LNCaP clone FGC (cell line): ENCODE measurements around the gene MACROD2.

ENCODE experiments used
- DNase-seq: peaks from one replicate; pipeline ENCODE4 v3.0.0-alpha.2; 2011; ENCODE audit warnings: low read depth
- H3K4me3 ChIP-seq: 2 replicates; pipeline ENCODE4 v1.5.1; 2011; ENCODE audit warnings: mild to moderate bottlenecking, low read depth, low read length, control low read depth
- TF ChIP-seq, protein P1 (sequence below): IDR thresholded peaks from 2 replicates; pipeline ENCODE4 v1.5.1; 2012; ENCODE audit warnings: mild to moderate bottlenecking; ENCODE audit not compliant: control insufficient read depth, insufficient read depth; ENCODE audit errors: extremely low read depth

MACROD2 gene

DNA sequence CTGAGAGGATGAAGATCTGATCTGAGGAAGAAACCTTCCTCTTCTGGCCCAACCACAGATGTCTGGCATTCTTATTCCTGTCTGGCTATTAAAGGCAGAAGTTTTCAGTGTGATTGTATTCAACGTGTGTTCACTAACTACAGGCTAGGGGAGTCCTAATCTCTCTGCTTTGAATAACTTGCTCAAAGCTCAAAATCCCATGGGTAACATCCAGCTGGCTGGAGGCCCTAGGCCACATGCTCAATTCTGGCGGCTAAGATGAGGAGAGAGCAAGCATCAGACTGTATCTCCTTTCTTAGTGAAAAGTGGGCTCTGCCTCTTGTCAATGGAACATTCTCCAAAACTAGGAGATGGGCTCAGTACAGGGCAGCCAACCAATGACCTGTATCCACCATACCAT lies 2099.9 kb downstream of the MACROD2 start:
- no peak for DNase-seq

DNA sequence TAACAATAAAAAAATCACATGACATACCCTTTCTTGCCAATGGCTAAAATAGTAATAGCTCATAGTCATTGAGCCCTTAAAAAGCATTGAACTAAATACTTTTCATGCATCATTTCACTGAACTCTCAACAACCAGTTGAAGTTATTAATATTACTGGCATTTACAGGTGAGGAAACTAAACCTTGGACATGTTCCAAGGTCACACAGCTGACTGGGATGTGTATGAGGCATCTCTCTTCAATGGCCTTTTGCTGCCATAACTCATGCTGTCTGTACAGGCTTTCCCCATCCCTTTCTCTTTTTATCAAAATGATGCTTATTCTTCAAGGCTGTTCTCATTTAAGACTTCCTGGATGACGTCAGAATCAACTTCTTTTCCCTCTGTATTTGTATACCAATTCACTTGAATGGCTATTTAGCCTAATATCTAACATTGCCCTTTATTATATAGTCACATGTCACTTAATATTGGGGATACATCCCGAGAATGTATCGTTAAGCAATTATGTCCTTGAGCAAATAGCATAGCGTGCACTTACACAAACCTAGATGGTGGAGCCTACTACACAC lies 2101.5 kb downstream of the MACROD2 start:
- no peak overlapping the region for H3K4me3 ChIP-seq
- DNase-seq: no peak
- TF ChIP-seq, protein P1, sequence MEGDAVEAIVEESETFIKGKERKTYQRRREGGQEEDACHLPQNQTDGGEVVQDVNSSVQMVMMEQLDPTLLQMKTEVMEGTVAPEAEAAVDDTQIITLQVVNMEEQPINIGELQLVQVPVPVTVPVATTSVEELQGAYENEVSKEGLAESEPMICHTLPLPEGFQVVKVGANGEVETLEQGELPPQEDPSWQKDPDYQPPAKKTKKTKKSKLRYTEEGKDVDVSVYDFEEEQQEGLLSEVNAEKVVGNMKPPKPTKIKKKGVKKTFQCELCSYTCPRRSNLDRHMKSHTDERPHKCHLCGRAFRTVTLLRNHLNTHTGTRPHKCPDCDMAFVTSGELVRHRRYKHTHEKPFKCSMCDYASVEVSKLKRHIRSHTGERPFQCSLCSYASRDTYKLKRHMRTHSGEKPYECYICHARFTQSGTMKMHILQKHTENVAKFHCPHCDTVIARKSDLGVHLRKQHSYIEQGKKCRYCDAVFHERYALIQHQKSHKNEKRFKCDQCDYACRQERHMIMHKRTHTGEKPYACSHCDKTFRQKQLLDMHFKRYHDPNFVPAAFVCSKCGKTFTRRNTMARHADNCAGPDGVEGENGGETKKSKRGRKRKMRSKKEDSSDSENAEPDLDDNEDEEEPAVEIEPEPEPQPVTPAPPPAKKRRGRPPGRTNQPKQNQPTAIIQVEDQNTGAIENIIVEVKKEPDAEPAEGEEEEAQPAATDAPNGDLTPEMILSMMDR: no peak

More for the DNA sequence above, 2099.9 kb downstream of the MACROD2 start:
- TF ChIP-seq, protein P1: no peak
- H3K4me3 ChIP-seq: no peak overlapping the region

DNA sequence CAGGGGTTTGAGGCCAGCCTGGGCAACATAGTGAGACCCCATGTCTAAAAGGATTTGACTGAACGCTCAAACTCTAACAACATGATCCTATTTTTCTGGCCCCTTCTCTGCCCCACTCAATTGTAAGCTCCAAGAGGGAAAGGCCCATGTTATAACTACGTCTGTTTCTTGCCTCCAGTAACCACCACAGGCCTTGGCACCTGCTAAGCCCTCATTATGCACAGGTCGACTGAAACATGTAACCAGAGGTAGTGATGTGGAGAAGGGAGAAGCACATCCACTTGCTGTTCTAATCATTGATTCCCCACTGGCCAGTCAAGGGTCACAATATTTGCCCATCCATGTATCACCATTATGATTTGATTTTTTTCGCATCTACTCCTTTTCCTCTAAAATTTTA lies 2102.5 kb downstream of the MACROD2 start:
- TF ChIP-seq, protein P1: no peak
- no peak for DNase-seq
- no peak overlapping the region for H3K4me3 ChIP-seq

DNA sequence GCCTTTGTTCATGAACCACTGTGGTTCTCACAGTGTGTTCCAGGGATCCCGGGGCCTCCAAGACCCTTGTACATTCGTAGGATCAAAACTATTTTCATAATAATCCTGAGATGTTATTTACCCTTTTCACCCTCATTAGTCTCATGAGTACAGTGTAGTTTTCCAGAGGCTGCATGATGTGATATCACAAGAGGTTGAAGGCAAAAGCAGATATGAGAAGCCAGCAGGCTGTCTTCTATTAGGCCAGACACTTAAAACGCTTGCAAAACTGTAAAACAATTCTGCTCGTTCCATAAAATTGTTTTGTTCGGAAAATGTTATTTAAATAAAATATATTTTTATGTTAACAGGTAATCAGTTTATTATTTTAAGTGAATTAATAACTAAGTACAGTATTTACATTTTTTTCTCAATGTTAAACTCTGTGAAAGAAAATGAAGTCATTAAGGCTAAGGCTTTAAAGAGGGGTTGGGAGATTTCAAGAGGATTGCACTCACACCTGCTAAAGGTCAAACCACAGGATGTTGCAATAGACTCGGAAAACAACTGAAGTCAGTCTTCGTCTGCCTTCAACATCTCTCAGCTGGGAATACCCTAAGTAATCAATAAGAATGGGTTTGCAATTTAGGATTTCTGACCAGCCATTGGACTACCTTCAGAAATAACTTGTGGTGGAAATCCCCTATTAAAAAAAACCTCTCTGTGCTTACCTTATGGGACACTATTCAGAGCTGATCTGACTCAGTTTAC lies 2103.7 kb downstream of the MACROD2 start:
- TF ChIP-seq, protein P1: no peak
- no peak for DNase-seq
- H3K4me3 ChIP-seq: no peak overlapping the region

DNA sequence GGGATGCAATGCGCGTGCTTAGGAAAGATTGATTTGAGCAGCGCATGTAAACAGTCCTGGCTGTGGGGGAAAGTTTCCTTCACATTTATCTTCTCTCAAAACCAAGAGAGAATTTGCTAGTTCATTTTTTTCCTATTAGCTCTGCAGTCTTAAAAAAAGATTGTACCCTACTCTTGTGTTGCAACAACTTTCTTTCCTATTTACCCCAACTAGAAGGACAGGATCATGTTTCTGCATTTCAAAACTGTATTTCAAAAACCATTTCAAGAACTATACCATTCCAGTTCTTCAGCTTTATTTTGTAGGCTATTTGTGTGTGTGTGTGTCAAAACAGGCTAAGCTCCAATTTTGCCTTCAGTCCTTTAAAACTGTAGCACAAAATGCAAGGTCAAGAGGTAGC lies 2104.8 kb downstream of the MACROD2 start:
- H3K4me3 ChIP-seq: no peak overlapping the region
- no peak for DNase-seq
- TF ChIP-seq, protein P1: no peak

DNA sequence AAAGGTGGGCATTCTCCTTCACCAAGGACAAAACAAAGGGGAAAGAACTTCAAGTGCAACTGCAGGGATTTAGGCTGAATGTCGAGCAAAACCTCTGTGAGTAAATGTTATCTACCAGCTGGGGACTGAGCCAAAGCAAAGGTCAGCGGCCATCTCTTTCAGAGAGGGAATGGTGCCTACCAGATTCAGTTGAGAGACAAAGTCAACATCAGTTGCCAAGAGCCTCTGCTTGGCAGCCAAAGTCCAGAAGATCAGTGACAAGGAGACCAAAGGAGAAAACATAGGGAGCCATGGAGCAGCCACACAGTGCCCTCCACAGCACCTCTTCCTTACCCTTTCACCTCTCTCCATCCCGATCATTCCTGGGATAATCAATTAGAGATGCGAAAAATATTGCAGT lies 2105.5 kb downstream of the MACROD2 start:
- TF ChIP-seq, protein P1: no peak
- H3K4me3 ChIP-seq: no peak overlapping the region
- no peak for DNase-seq
